ENCODE results near the gene FLNB. TPM values are rescaled to one million over a fixed set of nuclear protein-coding genes. Genes with fewer than 3 reads are reported as not detected.

FLNB gene
- total and polyA plus RNA-seq, 12 donors: 84.6 to 278 (median 131) TPM

GRCh38 chr3:58001086-58001467, 7.1 kb upstream of the FLNB start:
- no peak for TF ChIP-seq CTCF (IDR thresholded peaks at IDR 0.05)
- TF ChIP-seq POLR2A (IDR thresholded peaks at IDR 0.05): no peak
- no peaks in the 10 kb centered on the region for H3K27me3 ChIP-seq
- no peak for DNase-seq
- no peaks in the 10 kb centered on the region for H3K36me3 ChIP-seq (replicated peaks in 1 of 2)
- intact Hi-C loops (cut with DNase I): loop anchor here (10.0 kb wide), 2 partner anchors 174 to 304 kb away; partner anchors contain the start of genes HTD2 (in 1 of the 2) and RPP14 (in 1 of the 2)
- no peaks in the 10 kb centered on the region for H3K9me3 ChIP-seq (replicated peaks in 1 of 3)
- peaks cover 0 to 12% of the 10 kb centered on the region in 2 donors for H3K4me1 ChIP-seq (replicated peaks in 1 of 2)
- 84 to 96% (median 93%) methylated on average over 3 of the region's 3 CpGs for WGBS, 4 donors
- H3K27ac ChIP-seq: no peak overlapping the region
- H3K4me3 ChIP-seq: no peak overlapping the region

DNA sequence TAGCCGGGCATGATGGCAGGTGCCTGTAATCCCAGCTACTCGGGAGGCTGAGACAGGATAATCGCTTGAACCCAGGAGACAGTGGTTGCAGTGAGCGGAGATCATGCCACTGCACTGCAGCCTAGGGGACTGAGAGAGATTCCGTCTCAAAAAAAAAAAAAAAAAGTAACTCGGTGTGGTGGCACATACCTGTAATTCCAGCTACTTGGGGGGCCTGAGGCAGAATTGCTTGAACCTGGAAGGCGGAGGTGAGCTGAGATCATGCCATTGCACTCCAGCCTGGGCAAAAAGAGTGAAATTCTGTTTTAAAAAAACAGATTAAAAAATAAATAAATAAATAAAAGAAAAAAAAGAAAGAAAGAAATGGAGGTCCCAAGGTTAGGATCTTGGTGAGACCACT, 6.2 kb upstream of the FLNB start:
- Histone ChIP-seq H3K4me3 (no peak overlapping the region), H3K36me3 (replicated peaks in 1 of 2) (no peaks in the 10 kb centered on the region), H3K9me3 (replicated peaks in 1 of 3) (no peaks in the 10 kb centered on the region), H3K27me3 (no peaks in the 10 kb centered on the region), H3K27ac (no peak overlapping the region), H3K4me1 (replicated peaks in 1 of 2) (peaks cover 0 to 12% of the 10 kb centered on the region in 2 donors)
- DNase-seq: no peak
- WGBS, 4 donors: 86 to 94% (median 92%) methylated on average over 7 of the region's 7 CpGs
- intact Hi-C loops (cut with DNase I): loop anchor here (10.0 kb wide), 2 partner anchors 173 to 303 kb away; partner anchors contain the start of genes HTD2 (in 1 of the 2) and RPP14 (in 1 of the 2)
- TF ChIP-seq CTCF (IDR thresholded peaks at IDR 0.05): no peak
- TF ChIP-seq POLR2A (IDR thresholded peaks at IDR 0.05): no peak

DNA sequence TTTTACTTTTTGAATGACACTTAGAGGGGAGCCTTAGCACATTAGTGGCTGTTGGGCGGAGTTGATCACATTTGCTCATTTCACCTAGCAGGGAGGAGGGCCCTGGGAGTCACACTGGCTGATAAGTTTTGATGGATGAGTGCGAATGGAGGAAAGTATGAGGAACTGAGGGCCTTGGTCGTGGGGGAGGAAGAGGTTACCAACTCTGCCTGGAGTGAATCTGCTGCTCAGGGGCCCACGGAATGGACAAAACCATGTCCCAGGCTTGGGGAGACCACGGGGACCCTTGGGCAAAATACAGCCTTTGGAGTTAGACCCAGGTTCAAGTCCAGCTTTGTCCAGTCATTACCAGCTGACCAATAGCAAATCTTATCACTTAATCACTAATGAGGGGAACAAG, 5.1 kb upstream of the FLNB start:
- no peak for TF ChIP-seq CTCF (IDR thresholded peaks at IDR 0.05)
- TF ChIP-seq POLR2A (IDR thresholded peaks at IDR 0.05): no peak

DNA sequence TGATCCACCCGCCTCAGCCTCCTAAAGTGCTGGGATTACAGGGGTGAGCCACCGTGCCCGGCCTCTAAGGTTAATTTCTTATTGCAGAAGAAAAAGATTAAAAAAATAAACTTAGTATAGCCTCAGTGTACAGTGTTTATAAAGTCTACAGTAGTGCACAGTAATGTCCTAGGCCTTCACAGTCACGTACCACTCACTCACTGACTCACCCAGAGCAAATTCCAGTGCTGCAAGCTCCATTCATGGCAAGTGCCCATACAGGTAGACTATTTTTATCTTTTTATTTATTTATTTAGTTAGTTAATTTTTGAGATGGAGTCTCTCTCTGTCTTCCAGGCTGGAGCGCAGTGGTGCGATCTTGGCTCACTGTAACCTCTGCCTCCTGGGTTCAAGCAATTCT, 3.2 kb upstream of the FLNB start:
- intact Hi-C loops (cut with DNase I): loop anchor here (5.0 to 10.0 kb wide), 3 partner anchors 167 to 300 kb away; partner anchors contain the start of genes HTD2 (in 1 of the 2) and RPP14 (in 1 of the 2)
- WGBS, 4 donors: 88 to 92% (median 91%) methylated on average over 6 of the region's 6 CpGs

More for the DNA sequence above, 5.1 kb upstream of the FLNB start:
- H3K27me3 ChIP-seq: no peaks in the 10 kb centered on the region
- 81 to 87% (median 85%) methylated on average over 4 to 5 of the region's 5 CpGs for WGBS, 4 donors
- H3K4me3 ChIP-seq: no peak overlapping the region
- no peaks in the 10 kb centered on the region for H3K9me3 ChIP-seq (replicated peaks in 1 of 3)
- no peak for DNase-seq
- no peaks in the 10 kb centered on the region for H3K36me3 ChIP-seq (replicated peaks in 1 of 2)
- H3K27ac ChIP-seq: no peak overlapping the region
- H3K4me1 ChIP-seq (replicated peaks in 1 of 2): peaks cover 0 to 14% of the 10 kb centered on the region in 2 donors
- intact Hi-C loops (cut with DNase I): loop anchor here (10.0 kb wide), 2 partner anchors 172 to 302 kb away; partner anchors contain the start of genes HTD2 (in 1 of the 2) and RPP14 (in 1 of the 2)

More for the DNA sequence above, 3.2 kb upstream of the FLNB start:
- Histone ChIP-seq H3K4me3 (no peak overlapping the region), H3K27ac (no peak overlapping the region), H3K27me3 (no peaks in the 10 kb centered on the region), H3K36me3 (replicated peaks in 1 of 2) (no peaks in the 10 kb centered on the region), H3K4me1 (replicated peaks in 1 of 2) (peaks cover 10 to 13% of the 10 kb centered on the region in 2 donors), H3K9me3 (replicated peaks in 1 of 3) (no peaks in the 10 kb centered on the region)
- no peak for DNase-seq
- TF ChIP-seq CTCF (IDR thresholded peaks at IDR 0.05) (no peak), POLR2A (IDR thresholded peaks at IDR 0.05) (no peak)

Measured in adrenal gland (tissue), 12 donors.